Caco-2 (cell line): ENCODE data around the gene ACOT11. TPM values are rescaled to one million over a fixed set of nuclear protein-coding genes. Genes with fewer than 3 reads are reported as not detected.

Source experiments
- BruUV-seq: library from RNA; stranded (reverse); fragments of 400-500 nt; replicated peaks from 2 replicates; lab custom pipeline; 2021; lab: Mats Ljungman, UMichigan
- CTCF ChIA-PET: fragments of 300-600 bp; sonication (Branson Sonifier 250); formaldehyde crosslinking; loops from one replicate; lab custom pipeline; 2022; ENCODE audit warnings: antibody characterized with exemption; lab: Charles Lee
- POLR2A ChIA-PET: fragments of 300-600 bp; sonication (Branson Sonifier 250); formaldehyde crosslinking; loops from one replicate; lab custom pipeline; 2022; ENCODE audit warnings: antibody characterized with exemption; lab: Charles Lee
- DNase-seq, 2 experiments: peaks; one replicate each; pipeline versions ENCODE4 v3.0.0 to v3.0.0-alpha.2; 2020 to 2022
- H3K27me3 ChIP-seq: replicated peaks from 2 replicates; pipeline ENCODE4 v1.6.0; 2011; ENCODE audit warnings: low read length; ENCODE audit not compliant: control insufficient read depth, insufficient read depth
- H3K36me3 ChIP-seq: 2 replicates; pipeline ENCODE4 v1.5.1; 2011; ENCODE audit warnings: low read length; ENCODE audit not compliant: control insufficient read depth, insufficient read depth
- H3K4me1 ChIP-seq: fragments of 250-450 bp; sonication (Bioruptor Pico); 2 replicates; pipeline ENCODE4 v1.5.1; 2020; ENCODE audit warnings: mild to moderate bottlenecking
- H3K4me3 ChIP-seq: 2 replicates; pipeline ENCODE4 v1.5.1; 2011; ENCODE audit warnings: low read depth, mild to moderate bottlenecking, control low read depth, low read length
- H3K9me3 ChIP-seq: fragments of 250-450 bp; sonication (Bioruptor Pico); 2 replicates; pipeline ENCODE4 v1.5.1; 2020; ENCODE audit warnings: mild to moderate bottlenecking, moderate library complexity
- H3K27ac Mint-ChIP-seq: one replicate; pipeline ENCODE4 v1.8.0; 2022; ENCODE audit warnings: mixed read lengths; ENCODE audit not compliant: unreplicated experiment
- H3K27me3 Mint-ChIP-seq: one replicate; pipeline ENCODE4 v1.8.0; 2022; ENCODE audit warnings: mixed read lengths; ENCODE audit not compliant: insufficient read depth, unreplicated experiment
- H3K36me3 Mint-ChIP-seq: one replicate; pipeline ENCODE4 v1.8.0; 2022; ENCODE audit warnings: mild to moderate bottlenecking, mixed read lengths; ENCODE audit not compliant: insufficient read depth, unreplicated experiment
- H3K4me1 Mint-ChIP-seq: one replicate; pipeline ENCODE4 v1.8.0; 2022; ENCODE audit warnings: low read depth, mixed read lengths; ENCODE audit not compliant: unreplicated experiment
- H3K4me3 Mint-ChIP-seq: one replicate; pipeline ENCODE4 v1.8.0; 2022; ENCODE audit warnings: mild to moderate bottlenecking, moderate library complexity, mixed read lengths; ENCODE audit not compliant: unreplicated experiment
- H3K9me3 Mint-ChIP-seq: one replicate; pipeline ENCODE4 v1.8.0; 2022; ENCODE audit warnings: mixed read lengths; ENCODE audit not compliant: unreplicated experiment
- CTCF ChIP-seq, 2 experiments: fragments of 200-600 bp in 1 of 2; IDR thresholded peaks; 1 replicate in 1 of 2; 2 replicates in 1 of 2; pipeline versions ENCODE4 v1.5.1 to v1.8.0; 2011 to 2022; ENCODE audit warnings: antibody characterized with exemption in 1 of 2, control low read depth in 1 of 2, inconsistent platforms in 1 of 2, low read depth in 1 of 2, low read length in 1 of 2, mild to moderate bottlenecking in 1 of 2, moderate library complexity in 1 of 2; ENCODE audit not compliant: insufficient read depth in 1 of 2, severe bottlenecking in 1 of 2, unreplicated experiment in 1 of 2
- intact Hi-C: fragments of 100-400 bp; cut with micrococcal nuclease; formaldehyde crosslinking; loops from one replicate; pipeline ENCODE4 v1.10.0; 2022; ENCODE audit not compliant: unreplicated experiment
- total RNA-seq: library from RNA; stranded (reverse); gene quantifications from 2 replicates; pipeline ENCODE4 v1.2.3, GENCODE V29; 2022

ACOT11 gene
- total RNA-seq, 1 experiment from 2014 or later, result 4.1 TPM

GRCh38 chr1:54584575-54584974 lies 36.5 kb downstream of the ACOT11 start:
- Mint-ChIP-seq H3K27me3 (no peaks in the 10 kb centered on the region), H3K4me1 (no peaks in the 10 kb centered on the region), H3K9me3 (no peaks in the 10 kb centered on the region), H3K36me3 (no peaks in the 10 kb centered on the region), H3K27ac (no peak overlapping the region), H3K4me3 (no peak overlapping the region)
- intact Hi-C loops, result no loop called here
- POLR2A ChIA-PET, result no interaction called here
- Histone ChIP-seq H3K9me3 (no peaks in the 10 kb centered on the region), H3K27me3 (no peaks in the 10 kb centered on the region), H3K36me3 (no peaks in the 10 kb centered on the region), H3K4me3 (no peak overlapping the region), H3K4me1 (no peaks in the 10 kb centered on the region)
- DNase-seq, result no peak
- no peak for TF ChIP-seq CTCF (IDR thresholded peaks at IDR 0.05; ENCODE audit: insufficient read depth in 1 of 2, low read depth in 1 of 2, low read length in 1 of 2, severe bottlenecking in 1 of 2, unreplicated experiment in 1 of 2)
- CTCF ChIA-PET, result no interaction called here
- BruUV-seq, result no TSS peak

GRCh38 chr1:54585181-54586066 lies 37.4 kb downstream of the ACOT11 start:
- no peaks in the 10 kb centered on the region for H3K27me3 Mint-ChIP-seq
- no peak overlapping the region for H3K4me3 Mint-ChIP-seq
- no peaks in the 10 kb centered on the region for H3K4me1 ChIP-seq
- H3K4me1 Mint-ChIP-seq, result no peaks in the 10 kb centered on the region
- ChIA-PET CTCF (interaction anchor here (0.7 kb wide), 1 partner anchor 15 kb away, joined by 4 read pairs; no protein-coding TSS in a partner anchor), POLR2A (no interaction called here)
- H3K36me3 Mint-ChIP-seq, result no peaks in the 10 kb centered on the region
- TF ChIP-seq CTCF (IDR thresholded peaks at IDR 0.05; ENCODE audit: insufficient read depth in 1 of 2, low read depth in 1 of 2, low read length in 1 of 2, severe bottlenecking in 1 of 2, unreplicated experiment in 1 of 2), result no peak
- H3K27ac Mint-ChIP-seq, result no peak overlapping the region
- DNase-seq, result no peak
- intact Hi-C loops, result no loop called here
- H3K4me3 ChIP-seq, result no peak overlapping the region
- BruUV-seq, result no TSS peak
- no peaks in the 10 kb centered on the region for H3K27me3 ChIP-seq
- no peaks in the 10 kb centered on the region for H3K9me3 Mint-ChIP-seq
- H3K36me3 ChIP-seq, result no peaks in the 10 kb centered on the region
- H3K9me3 ChIP-seq, result no peaks in the 10 kb centered on the region

GRCh38 chr1:54588377-54588776 lies 40.3 kb downstream of the ACOT11 start:
- no peak overlapping the region for H3K27ac Mint-ChIP-seq
- H3K4me1 Mint-ChIP-seq, result no peaks in the 10 kb centered on the region

More at GRCh38 chr1:54588377-54588776, 40.3 kb downstream of the ACOT11 start:
- TF ChIP-seq CTCF (IDR thresholded peaks at IDR 0.05; ENCODE audit: insufficient read depth in 1 of 2, low read depth in 1 of 2, low read length in 1 of 2, severe bottlenecking in 1 of 2, unreplicated experiment in 1 of 2), result no peak
- no TSS peak for BruUV-seq
- intact Hi-C loops, result no loop called here
- CTCF ChIA-PET, result no interaction called here
- no peaks in the 10 kb centered on the region for H3K27me3 ChIP-seq
- no peak for DNase-seq
- H3K4me3 Mint-ChIP-seq, result no peak overlapping the region
- no peaks in the 10 kb centered on the region for H3K9me3 Mint-ChIP-seq
- no peak overlapping the region for H3K4me3 ChIP-seq
- H3K36me3 Mint-ChIP-seq, result no peaks in the 10 kb centered on the region
- no peaks in the 10 kb centered on the region for H3K4me1 ChIP-seq
- no peaks in the 10 kb centered on the region for H3K9me3 ChIP-seq
- no peaks in the 10 kb centered on the region for H3K27me3 Mint-ChIP-seq
- no peaks in the 10 kb centered on the region for H3K36me3 ChIP-seq
- POLR2A ChIA-PET, result no interaction called here
